Activated T-cell treated with anti-CD3 and anti-CD28 coated beads for 24 hours (primary cell): ENCODE measurements around the gene PLCB1.
"Not testable (repeated sequence)": the region's sequence is repeated elsewhere in the genome, so short reads cannot be mapped to it uniquely, and the experiment has no call there.

Experiments
- DNase-seq: peaks from one replicate; pipeline ENCODE4 v3.0.0-alpha.2; 2020; ENCODE audit warnings: low read depth

Gene PLCB1

GRCh38 chr20:8335059-8335458 lies 203.0 kb downstream of the PLCB1 start:
- no peak for DNase-seq

GRCh38 chr20:8335495-8336195 lies 203.6 kb downstream of the PLCB1 start:
- no peak for DNase-seq

GRCh38 chr20:8339349-8339748 lies 207.3 kb downstream of the PLCB1 start:
- no peak for DNase-seq

- DNase-seq: no peak
These were observed 210.3 kb downstream of the PLCB1 start for GRCh38 chr20:8342391-8342790.

- DNase-seq: no peak
These were observed 212.0 kb downstream of the PLCB1 start for GRCh38 chr20:8344106-8344505.

GRCh38 chr20:8344631-8345030 lies 212.6 kb downstream of the PLCB1 start:
- DNase-seq: no peak

GRCh38 chr20:8346700-8347270 lies 214.7 kb downstream of the PLCB1 start:
- no peak for DNase-seq

GRCh38 chr20:8350225-8350624 lies 218.2 kb downstream of the PLCB1 start:
- not testable (repeated sequence) for DNase-seq

GRCh38 chr20:8352486-8352885 lies 220.4 kb downstream of the PLCB1 start:
- DNase-seq: no peak

GRCh38 chr20:8353512-8353911 lies 221.4 kb downstream of the PLCB1 start:
- no peak for DNase-seq

GRCh38 chr20:8355453-8355852 lies 223.4 kb downstream of the PLCB1 start:
- no peak for DNase-seq

- no peak for DNase-seq
These were observed 224.7 kb downstream of the PLCB1 start for GRCh38 chr20:8356806-8357205.

GRCh38 chr20:8357703-8358102 lies 225.6 kb downstream of the PLCB1 start:
- DNase-seq: no peak

- no peak for DNase-seq
These were observed 228.0 kb downstream of the PLCB1 start for GRCh38 chr20:8360035-8360434.

GRCh38 chr20:8361006-8361652 lies 229.1 kb downstream of the PLCB1 start:
- no peak for DNase-seq

- DNase-seq: no peak
These were observed 229.7 kb downstream of the PLCB1 start for GRCh38 chr20:8361779-8362178.

- DNase-seq: no peak
These were observed 230.4 kb downstream of the PLCB1 start for GRCh38 chr20:8362457-8362856.

- no peak for DNase-seq
These were observed 232.1 kb downstream of the PLCB1 start for GRCh38 chr20:8363970-8364733.

- DNase-seq: no peak
These were observed 232.6 kb downstream of the PLCB1 start for GRCh38 chr20:8364734-8365078.

- no peak for DNase-seq
These were observed 233.6 kb downstream of the PLCB1 start for GRCh38 chr20:8365634-8366033.

GRCh38 chr20:8366303-8366923 lies 234.3 kb downstream of the PLCB1 start:
- DNase-seq: no peak

GRCh38 chr20:8367689-8368088 lies 235.6 kb downstream of the PLCB1 start:
- no peak for DNase-seq
